Endothelial cell of umbilical vein (primary cell): ENCODE results near the gene MYO7B. TPM values are rescaled to one million over a fixed set of nuclear protein-coding genes. Genes with fewer than 3 reads are reported as not detected.

Source experiments
- BruUV-seq: library from RNA; stranded (reverse); fragments of 400-500 nt; replicated peaks from 2 replicates; lab custom pipeline; 2021; lab: Mats Ljungman, UMichigan
- CTCF ChIA-PET: fragments of 300-600, 350-600 bp; sonication (Branson Sonifier 250); formaldehyde crosslinking; loops from one replicate; lab custom pipeline; 2021; ENCODE audit warnings: antibody characterized with exemption, inconsistent platforms; lab: Charles Lee
- POLR2A ChIA-PET: fragments of 300-600, 350-600 bp; sonication (Branson Sonifier 250); formaldehyde crosslinking; loops from one replicate; lab custom pipeline; 2021; ENCODE audit warnings: antibody characterized with exemption, inconsistent platforms; lab: Charles Lee
- DNase-seq: peaks from one replicate; pipeline ENCODE4 v3.0.0-alpha.2; 2011; ENCODE audit warnings: low read depth, low spot score
- FAIRE-seq: peaks from 2 replicates; lab custom pipeline; 2011; peaks lifted over from hg19 to GRCh38; lab: Jason Lieb, UNC
- H2AFZ ChIP-seq: 2 replicates; pipeline ENCODE4 v1.6.0; 2012; ENCODE audit warnings: low read depth, low read length, control low read depth, inconsistent platforms
- H3K27ac ChIP-seq: 2 replicates; pipeline ENCODE4 v1.5.1; 2011; ENCODE audit warnings: low read depth, mild to moderate bottlenecking, control low read depth, low read length, moderate library complexity; ENCODE audit not compliant: insufficient read depth
- H3K27me3 ChIP-seq, 2 experiments: 2 replicates each; pipeline versions ENCODE4 v1.6.0 to v1.6.1; 2011; ENCODE audit warnings: low read length in 2 of 2, mixed read lengths in 1 of 2; ENCODE audit not compliant: control insufficient read depth in 2 of 2, insufficient read depth in 2 of 2
- H3K36me3 ChIP-seq, 2 experiments: 2 replicates in 1 of 2; 3 replicates in 1 of 2; pipeline ENCODE4 v1.5.1; 2011; ENCODE audit warnings: low read length in 2 of 2, mild to moderate bottlenecking in 1 of 2, moderate library complexity in 1 of 2; ENCODE audit not compliant: control insufficient read depth in 2 of 2, insufficient read depth in 2 of 2; ENCODE audit errors: extremely low read depth in 1 of 2
- H3K4me1 ChIP-seq: 3 replicates; pipeline ENCODE4 v1.5.1; 2011; ENCODE audit warnings: mild to moderate bottlenecking, low read length; ENCODE audit not compliant: control insufficient read depth, insufficient read depth; ENCODE audit errors: extremely low read depth
- H3K4me2 ChIP-seq: 2 replicates; pipeline ENCODE4 v1.6.1; 2011; ENCODE audit warnings: low read length, control low read depth, mixed read lengths; ENCODE audit not compliant: insufficient read depth
- H3K4me3 ChIP-seq, 3 experiments: fragments of 200-600 bp in 1 of 3; sonication (generic), shearing (Covaris generic) in 1 of 3; replicated peaks in 1 of 3; 2 replicates each; pipeline ENCODE4 v1.5.1; 2011 to 2016; ENCODE audit warnings: control low read depth in 3 of 3, low read length in 3 of 3, mild to moderate bottlenecking in 2 of 3, inconsistent platforms in 1 of 3, low read depth in 1 of 3, moderate library complexity in 1 of 3; ENCODE audit not compliant: insufficient read depth in 1 of 3
- H3K79me2 ChIP-seq: 2 replicates; pipeline ENCODE4 v1.6.0; 2012; ENCODE audit warnings: low read length, inconsistent platforms; ENCODE audit not compliant: control insufficient read depth, insufficient read depth
- H3K9ac ChIP-seq: replicated peaks from 2 replicates; pipeline ENCODE3; 2011; ENCODE audit warnings: low read length, control low read depth; ENCODE audit not compliant: insufficient read depth; ENCODE audit errors: extremely low read depth
- H3K9me1 ChIP-seq: replicated peaks from 3 replicates; pipeline ENCODE4 v1.6.0; 2011; ENCODE audit warnings: mild to moderate bottlenecking, low read length; ENCODE audit not compliant: control insufficient read depth, insufficient read depth; ENCODE audit errors: extremely low read depth
- H3K9me3 ChIP-seq: replicated peaks from 2 replicates; pipeline ENCODE4 v1.5.1; 2012; ENCODE audit warnings: low read length, inconsistent platforms; ENCODE audit not compliant: control insufficient read depth, insufficient read depth
- H4K20me1 ChIP-seq: replicated peaks from 2 replicates; pipeline ENCODE3; 2011; ENCODE audit warnings: mild to moderate bottlenecking, low read length; ENCODE audit not compliant: control insufficient read depth, insufficient read depth; ENCODE audit errors: extremely low read depth
- EZH2 ChIP-seq: IDR thresholded peaks from 2 replicates; pipeline ENCODE4 v1.6.1; 2012; ENCODE audit warnings: borderline replicate concordance, low read depth, mild to moderate bottlenecking, moderate library complexity, low read length, inconsistent platforms; ENCODE audit not compliant: severe bottlenecking
- FOS ChIP-seq: IDR thresholded peaks from 2 replicates; pipeline ENCODE4 v1.6.1; 2011; ENCODE audit warnings: mild to moderate bottlenecking, low read length, moderate library complexity, borderline replicate concordance; ENCODE audit not compliant: insufficient read depth
- JUN ChIP-seq: IDR thresholded peaks from 2 replicates; pipeline ENCODE4 v1.6.1; 2011; ENCODE audit warnings: borderline replicate concordance, low read depth; ENCODE audit not compliant: insufficient read length, insufficient read depth
- MYC ChIP-seq: IDR thresholded peaks from one replicate; pipeline ENCODE4 v1.6.1; 2011; ENCODE audit warnings: mild to moderate bottlenecking, low read depth, low read length
- POLR2AphosphoS5 ChIP-seq: IDR thresholded peaks from 2 replicates; pipeline ENCODE4 v1.6.1; 2012; ENCODE audit warnings: low read depth, mild to moderate bottlenecking, control low read depth, low read length, moderate library complexity; ENCODE audit not compliant: insufficient read depth
- dilution Hi-C: fragments of 300-500 bp; cut with MboI; formaldehyde crosslinking; loops from one replicate; pipeline ENCODE4 v1.15.0; 2019; ENCODE audit warnings: low sequenced_read_pairs; ENCODE audit not compliant: extremely low pct_ligation_motif_present
- intact Hi-C: fragments of 100-400 bp; cut with micrococcal nuclease; formaldehyde crosslinking; loops from one replicate; pipeline ENCODE4 v1.10.0; 2022
- polyA plus RNA-seq, 4 experiments: library from polyadenylated mRNA; depleted of rRNA in 3 of 4; stranded (reverse) in 3 of 4; unstranded in 1 of 4; fragments of >200 nt; gene quantifications; 2 replicates each; pipeline versions ENCODE4 v1.2.1 to v1.2.3, GENCODE V29; 2011 to 2012; ENCODE audit warnings: missing spikeins in 1 of 4
- total RNA-seq: library from RNA; stranded (reverse); gene quantifications from 2 replicates; pipeline ENCODE4 v1.2.3, GENCODE V29; 2021
- TF ChIP-seq, protein P1 (sequence below): IDR thresholded peaks from 2 replicates; pipeline ENCODE4 v1.6.1; 2011; ENCODE audit not compliant: insufficient read depth, insufficient read length
- TF ChIP-seq, protein P2 (sequence below), 2 donors: IDR thresholded peaks; 1 replicate in 1 of 2; 2 replicates in 1 of 2; pipeline ENCODE4 v1.5.1; 2011; ENCODE audit warnings: low read length in 2 of 2, mild to moderate bottlenecking in 2 of 2, moderate library complexity in 2 of 2, control low read depth in 1 of 2, inconsistent platforms in 1 of 2, low read depth in 1 of 2; ENCODE audit not compliant: insufficient read depth in 1 of 2; ENCODE audit errors: extremely low read depth in 1 of 2

Gene MYO7B
- total and polyA plus RNA-seq, 2 donors (not counting 3 experiments of a cell fraction or from before 2014, with no cell fraction given), result 0.17 TPM; not detected in 1

DNA sequence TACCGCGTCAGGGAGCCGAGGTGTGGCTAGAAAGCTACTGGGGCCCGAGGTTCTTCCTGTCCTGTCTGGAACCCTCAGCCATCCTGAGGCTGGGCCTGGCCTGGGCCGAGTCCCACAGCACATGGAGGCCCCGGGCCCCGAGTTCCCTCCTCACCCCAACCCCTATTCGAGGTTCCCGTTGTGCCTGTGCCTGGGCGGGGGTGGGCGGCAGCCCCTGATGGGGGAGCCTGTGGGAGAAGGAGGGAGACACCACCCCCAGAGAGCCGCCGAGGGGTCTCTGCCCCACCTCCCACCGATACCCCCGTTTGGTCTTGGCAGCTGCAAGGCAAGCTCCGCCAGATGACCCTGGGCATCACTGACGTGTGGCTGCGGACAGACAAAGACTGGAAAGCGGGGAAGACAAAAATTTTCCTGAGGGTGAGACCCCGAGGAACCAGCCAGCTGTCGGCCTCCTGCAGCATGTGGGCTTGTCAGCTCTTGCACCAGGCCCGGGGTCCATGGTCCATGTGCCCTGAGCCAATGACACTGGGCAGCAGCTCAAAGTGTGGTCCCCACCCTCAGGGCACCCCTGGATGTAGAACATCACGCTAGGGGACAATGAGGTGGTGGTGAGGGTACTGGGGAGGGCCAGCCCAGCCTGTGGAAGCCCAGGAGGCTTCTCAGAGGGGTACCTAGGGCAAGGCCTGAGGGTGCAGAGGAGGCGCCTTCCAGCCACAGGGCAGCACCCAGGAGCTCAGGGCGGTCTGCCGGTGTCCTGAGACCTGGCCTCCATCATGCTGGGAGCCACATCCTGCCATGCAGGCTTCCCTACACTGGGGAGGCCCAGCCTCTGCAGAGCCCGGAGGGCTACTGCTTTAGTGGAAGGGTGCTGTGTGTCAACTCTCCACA is 58.0 kb downstream of the MYO7B start:
- Histone ChIP-seq H2AFZ (no peak overlapping the region), H3K4me2 (no peak overlapping the region), H3K9me1 (no peaks in the 10 kb centered on the region), H3K4me3 (no peak overlapping the region), H3K9ac (no peak overlapping the region), H3K4me1 (no peaks in the 10 kb centered on the region), H3K79me2 (no peaks in the 10 kb centered on the region), H4K20me1 (no peaks in the 10 kb centered on the region), H3K27ac (no peak overlapping the region), H3K27me3 (no peaks in the 10 kb centered on the region), H3K36me3 (no peaks in the 10 kb centered on the region), H3K9me3 (no peaks in the 10 kb centered on the region)
- FAIRE-seq (no peak), DNase-seq (no peak)
- ChIA-PET POLR2A (no interaction called here), CTCF (interaction anchor here (1.7 to 6.2 kb wide), 5 partner anchors 44 to 102 kb away, joined by 3 to 424 read pairs (median 151); partner anchors contain the start of gene LIMS2)
- TF ChIP-seq, protein P1, sequence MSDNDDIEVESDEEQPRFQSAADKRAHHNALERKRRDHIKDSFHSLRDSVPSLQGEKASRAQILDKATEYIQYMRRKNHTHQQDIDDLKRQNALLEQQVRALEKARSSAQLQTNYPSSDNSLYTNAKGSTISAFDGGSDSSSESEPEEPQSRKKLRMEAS, result no peak
- TF ChIP-seq FOS (no peak), EZH2 (no peak), POLR2AphosphoS5 (no peak), JUN (no peak), MYC (no peak)
- TF ChIP-seq, protein P2, sequence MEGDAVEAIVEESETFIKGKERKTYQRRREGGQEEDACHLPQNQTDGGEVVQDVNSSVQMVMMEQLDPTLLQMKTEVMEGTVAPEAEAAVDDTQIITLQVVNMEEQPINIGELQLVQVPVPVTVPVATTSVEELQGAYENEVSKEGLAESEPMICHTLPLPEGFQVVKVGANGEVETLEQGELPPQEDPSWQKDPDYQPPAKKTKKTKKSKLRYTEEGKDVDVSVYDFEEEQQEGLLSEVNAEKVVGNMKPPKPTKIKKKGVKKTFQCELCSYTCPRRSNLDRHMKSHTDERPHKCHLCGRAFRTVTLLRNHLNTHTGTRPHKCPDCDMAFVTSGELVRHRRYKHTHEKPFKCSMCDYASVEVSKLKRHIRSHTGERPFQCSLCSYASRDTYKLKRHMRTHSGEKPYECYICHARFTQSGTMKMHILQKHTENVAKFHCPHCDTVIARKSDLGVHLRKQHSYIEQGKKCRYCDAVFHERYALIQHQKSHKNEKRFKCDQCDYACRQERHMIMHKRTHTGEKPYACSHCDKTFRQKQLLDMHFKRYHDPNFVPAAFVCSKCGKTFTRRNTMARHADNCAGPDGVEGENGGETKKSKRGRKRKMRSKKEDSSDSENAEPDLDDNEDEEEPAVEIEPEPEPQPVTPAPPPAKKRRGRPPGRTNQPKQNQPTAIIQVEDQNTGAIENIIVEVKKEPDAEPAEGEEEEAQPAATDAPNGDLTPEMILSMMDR (IDR thresholded peaks at IDR 0.05; ENCODE audit: extremely low read depth in 1 of 2, insufficient read depth in 1 of 2, low read depth in 1 of 2, low read length in 2 of 2), result no peak
- dilution Hi-C loops, result no loop called here
- intact Hi-C loops, result loop anchor here (5.0 to 10.0 kb wide), 2 partner anchors 219 to 261 kb away; partner anchors contain the start of genes POLR2D and WDR33
- no TSS peak for BruUV-seq
